HepG2 (cell line): Measurements from ENCODE around the gene OASL. TPM values are rescaled to one million over a fixed set of nuclear protein-coding genes. Genes with fewer than 3 reads are reported as not detected.

Source experiments
- HES4 ChIP-seq: sonication (generic); formaldehyde crosslinking; IDR thresholded peaks from 2 replicates; pipeline ENCODE4 v1.9.0; 2021; ENCODE audit warnings: mild to moderate bottlenecking, missing genetic modification reagents, borderline replicate concordance
- MAZ ChIP-seq, 2 experiments: sonication (generic) in 1 of 2; formaldehyde crosslinking in 1 of 2; IDR thresholded peaks; 2 replicates each; pipeline versions ENCODE4 v1.5.0 to v1.6.1; 2012 to 2020; ENCODE audit warnings: low read depth in 2 of 2, mild to moderate bottlenecking in 2 of 2, borderline replicate concordance in 1 of 2, improper control_type of control experiment in 1 of 2, low read length in 1 of 2, missing genetic modification reagents in 1 of 2, moderate library complexity in 1 of 2
- NFYB ChIP-seq: sonication (generic); formaldehyde crosslinking; IDR thresholded peaks from 2 replicates; pipeline ENCODE4 v1.4.0; 2020; ENCODE audit warnings: missing genetic modification reagents
- YY1 ChIP-seq: IDR thresholded peaks from 2 replicates; pipeline ENCODE4 v1.6.1; 2011; ENCODE audit warnings: low read length, low read depth, moderate library complexity, mild to moderate bottlenecking; ENCODE audit not compliant: insufficient read depth, insufficient replicate concordance
- ZIK1 ChIP-seq: sonication (generic); formaldehyde crosslinking; IDR thresholded peaks from 2 replicates; pipeline ENCODE4 v1.5.0; 2020; ENCODE audit warnings: mild to moderate bottlenecking, low read depth, missing genetic modification reagents, borderline replicate concordance
- ZNF232 ChIP-seq: sonication (generic); formaldehyde crosslinking; IDR thresholded peaks from 2 replicates; pipeline ENCODE4 v1.4.0; 2020; ENCODE audit warnings: missing genetic modification reagents, borderline replicate concordance
- polyA plus RNA-seq, 8 experiments: library from polyadenylated mRNA; depleted of rRNA in 3 of 8; stranded (reverse) in 7 of 8; unstranded in 1 of 8; fragments of >200 nt; fragmentation: Illumina TruSeq in 4 of 8; extraction: Trizol in 4 of 8; gene quantifications; 2 replicates each; pipeline versions ENCODE4 v1.2.1 to v1.2.3, GENCODE V29; 2011 to 2016; ENCODE audit warnings: low read depth in 4 of 8, missing spikeins in 1 of 8, mixed read lengths in 1 of 8; ENCODE audit not compliant: insufficient read depth in 1 of 8
- total RNA-seq, 5 experiments: library from RNA; depleted of rRNA; stranded (reverse); fragments of >200 nt; fragmentation: Illumina TruSeq; extraction: Trizol; gene quantifications; 2 replicates each; pipeline ENCODE4 v1.2.3, GENCODE V29; 2016; ENCODE audit warnings: low read depth in 1 of 5
- TF ChIP-seq, protein P1 (sequence below): sonication (generic); formaldehyde crosslinking; IDR thresholded peaks from 2 replicates; pipeline ENCODE4 v1.5.1; 2020; ENCODE audit warnings: mild to moderate bottlenecking, missing genetic modification reagents, borderline replicate concordance

Gene OASL
- total and polyA plus RNA-seq, 2 of the 13 experiments (the other 11 are each of a cell fraction or from before 2014, with no cell fraction given), result 0.11 to 0.22 TPM

DNA sequence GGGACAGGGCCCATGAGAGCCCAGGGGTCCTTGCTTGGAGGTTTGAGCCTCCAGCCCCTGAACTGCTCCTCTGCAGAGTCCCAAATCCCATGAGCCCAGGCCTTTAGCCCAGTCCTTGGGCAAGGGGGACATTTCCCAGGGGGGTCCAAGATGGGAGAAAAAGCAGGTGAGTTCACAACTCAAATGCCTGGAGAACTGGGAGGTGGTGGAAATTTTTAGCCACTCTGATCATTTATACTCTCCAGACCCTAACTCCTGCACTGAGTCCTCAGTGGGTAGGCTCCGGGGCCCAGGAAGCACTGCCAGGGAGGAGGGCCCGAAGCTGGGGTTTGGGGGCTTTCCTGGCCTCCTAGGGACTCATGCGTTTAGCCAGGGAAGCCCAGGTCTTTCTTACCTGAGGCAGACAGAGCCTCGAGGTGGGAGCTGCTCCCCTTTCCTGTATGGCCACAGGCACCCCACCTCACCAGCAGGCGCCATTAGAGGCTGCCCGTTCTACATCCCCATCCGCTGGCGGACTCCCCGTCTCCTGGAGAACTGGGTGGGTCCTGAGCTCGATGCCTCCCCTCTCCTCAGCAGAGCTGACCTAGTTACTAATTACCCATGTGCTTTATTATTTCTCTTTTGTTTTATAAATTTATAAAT lies 59.7 kb downstream of the OASL start (continued):
- TF ChIP-seq HES4 (CRISPR knock-in tag) (peak; percentile 71; the same call in 1 of the 2 replicates), MAZ (IDR thresholded peaks at IDR 0.05; ENCODE audit: borderline replicate concordance, low read depth, low read length) (no peak), MAZ (CRISPR knock-in tag; IDR thresholded peaks at IDR 0.05; ENCODE audit: low read depth) (peak; percentile 52; the same call in 1 of the 2 replicates), ZNF232 (CRISPR knock-in tag) (0 out of 2 replicates have a peak, but pooled peaks have one; percentile 39), ZIK1 (CRISPR knock-in tag) (no peak), YY1 (peak; percentile 72), NFYB (CRISPR knock-in tag) (no peak)
- TF ChIP-seq, protein P1, sequence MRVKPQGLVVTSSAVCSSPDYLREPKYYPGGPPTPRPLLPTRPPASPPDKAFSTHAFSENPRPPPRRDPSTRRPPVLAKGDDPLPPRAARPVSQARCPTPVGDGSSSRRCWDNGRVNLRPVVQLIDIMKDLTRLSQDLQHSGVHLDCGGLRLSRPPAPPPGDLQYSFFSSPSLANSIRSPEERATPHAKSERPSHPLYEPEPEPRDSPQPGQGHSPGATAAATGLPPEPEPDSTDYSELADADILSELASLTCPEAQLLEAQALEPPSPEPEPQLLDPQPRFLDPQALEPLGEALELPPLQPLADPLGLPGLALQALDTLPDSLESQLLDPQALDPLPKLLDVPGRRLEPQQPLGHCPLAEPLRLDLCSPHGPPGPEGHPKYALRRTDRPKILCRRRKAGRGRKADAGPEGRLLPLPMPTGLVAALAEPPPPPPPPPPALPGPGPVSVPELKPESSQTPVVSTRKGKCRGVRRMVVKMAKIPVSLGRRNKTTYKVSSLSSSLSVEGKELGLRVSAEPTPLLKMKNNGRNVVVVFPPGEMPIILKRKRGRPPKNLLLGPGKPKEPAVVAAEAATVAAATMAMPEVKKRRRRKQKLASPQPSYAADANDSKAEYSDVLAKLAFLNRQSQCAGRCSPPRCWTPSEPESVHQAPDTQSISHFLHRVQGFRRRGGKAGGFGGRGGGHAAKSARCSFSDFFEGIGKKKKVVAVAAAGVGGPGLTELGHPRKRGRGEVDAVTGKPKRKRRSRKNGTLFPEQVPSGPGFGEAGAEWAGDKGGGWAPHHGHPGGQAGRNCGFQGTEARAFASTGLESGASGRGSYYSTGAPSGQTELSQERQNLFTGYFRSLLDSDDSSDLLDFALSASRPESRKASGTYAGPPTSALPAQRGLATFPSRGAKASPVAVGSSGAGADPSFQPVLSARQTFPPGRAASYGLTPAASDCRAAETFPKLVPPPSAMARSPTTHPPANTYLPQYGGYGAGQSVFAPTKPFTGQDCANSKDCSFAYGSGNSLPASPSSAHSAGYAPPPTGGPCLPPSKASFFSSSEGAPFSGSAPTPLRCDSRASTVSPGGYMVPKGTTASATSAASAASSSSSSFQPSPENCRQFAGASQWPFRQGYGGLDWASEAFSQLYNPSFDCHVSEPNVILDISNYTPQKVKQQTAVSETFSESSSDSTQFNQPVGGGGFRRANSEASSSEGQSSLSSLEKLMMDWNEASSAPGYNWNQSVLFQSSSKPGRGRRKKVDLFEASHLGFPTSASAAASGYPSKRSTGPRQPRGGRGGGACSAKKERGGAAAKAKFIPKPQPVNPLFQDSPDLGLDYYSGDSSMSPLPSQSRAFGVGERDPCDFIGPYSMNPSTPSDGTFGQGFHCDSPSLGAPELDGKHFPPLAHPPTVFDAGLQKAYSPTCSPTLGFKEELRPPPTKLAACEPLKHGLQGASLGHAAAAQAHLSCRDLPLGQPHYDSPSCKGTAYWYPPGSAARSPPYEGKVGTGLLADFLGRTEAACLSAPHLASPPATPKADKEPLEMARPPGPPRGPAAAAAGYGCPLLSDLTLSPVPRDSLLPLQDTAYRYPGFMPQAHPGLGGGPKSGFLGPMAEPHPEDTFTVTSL, result peak; percentile 5; the same call in 1 of the 2 replicates
